GM19351 (cell line): ENCODE measurements around the gene CMTM2.
"Not testable (repeated sequence)": the region's sequence is repeated elsewhere in the genome, so short reads cannot be mapped to it uniquely, and the experiment has no call there.

Source experiments
- ATAC-seq: cut with Tn5 transposase; IDR thresholded peaks from one replicate; pipeline ENCODE4 v1.9.1; 2021; ENCODE audit warnings: mild to moderate bottlenecking, moderate library complexity; ENCODE audit not compliant: unreplicated experiment

The CMTM2 gene

GRCh38 chr16:66581246-66581952, 2.1 kb downstream of the CMTM2 start:
- no peak for ATAC-seq

- ATAC-seq: no peak
Measured at GRCh38 chr16:66585481-66586239, 6.4 kb downstream of the CMTM2 start.

GRCh38 chr16:66587881-66588600, 8.8 kb downstream of the CMTM2 start:
- ATAC-seq: no peak

GRCh38 chr16:66588981-66589713, 9.9 kb downstream of the CMTM2 start:
- ATAC-seq: peak; percentile 99

- ATAC-seq: no peak
Measured at GRCh38 chr16:66590322-66590721, 11.1 kb downstream of the CMTM2 start.

- ATAC-seq: no peak
Measured at GRCh38 chr16:66591018-66591417, 11.8 kb downstream of the CMTM2 start.

GRCh38 chr16:66592241-66592640, 13.0 kb downstream of the CMTM2 start:
- no peak for ATAC-seq

- ATAC-seq: no peak
Measured at GRCh38 chr16:66592814-66593213, 13.6 kb downstream of the CMTM2 start.

- ATAC-seq: no peak
Measured at GRCh38 chr16:66594739-66595138, 15.5 kb downstream of the CMTM2 start.

GRCh38 chr16:66596559-66596958, 17.3 kb downstream of the CMTM2 start:
- ATAC-seq: not testable (repeated sequence)

- peak; percentile 73 for ATAC-seq
Measured at GRCh38 chr16:66596986-66597848, 18.0 kb downstream of the CMTM2 start.

- no peak for ATAC-seq
Measured at GRCh38 chr16:66598111-66598510, 18.8 kb downstream of the CMTM2 start.

GRCh38 chr16:66599726-66600125, 20.5 kb downstream of the CMTM2 start:
- ATAC-seq: no peak

- no peak for ATAC-seq
Measured at GRCh38 chr16:66600477-66600876, 21.2 kb downstream of the CMTM2 start.

- no peak for ATAC-seq
Measured at GRCh38 chr16:66601471-66601870, 22.2 kb downstream of the CMTM2 start.

- peak; percentile 21 for ATAC-seq
Measured at GRCh38 chr16:66603537-66604375, 24.5 kb downstream of the CMTM2 start.

- peak; percentile 57 for ATAC-seq
Measured at GRCh38 chr16:66604376-66605176, 25.3 kb downstream of the CMTM2 start, which contains the start of gene CMTM3. TSS of gene CMTM3 (plus strand) at chr16:66604704. CDS start at chr16:66604806, 102 bp downstream.
